K562 (cell line): ENCODE results near the gene GPX6. TPM values are rescaled to one million over a fixed set of nuclear protein-coding genes. Genes with fewer than 3 reads are reported as not detected.
A peak's percentile ranks its signal among the peaks of the same experiment; 100 is the strongest.

Experiments used
- ADNP ChIP-seq: fragments of 200-800 bp; sonication (Bioruptor generic); IDR thresholded peaks from 2 replicates; pipeline ENCODE4 v1.6.1; 2016; ENCODE audit warnings: missing genetic modification characterization, missing compliant biosample characterization
- ARNT ChIP-seq, 2 experiments: fragments of 450-650 bp; IDR thresholded peaks; 2 replicates each; pipeline ENCODE4 v1.6.1; 2016; ENCODE audit warnings: mild to moderate bottlenecking in 1 of 2
- ASH1L ChIP-seq: fragments of 450-650 bp; IDR thresholded peaks from 2 replicates; pipeline ENCODE4 v1.6.1; 2018; ENCODE audit warnings: borderline replicate concordance, mild to moderate bottlenecking, low read depth; ENCODE audit not compliant: partially characterized antibody
- ATF1 ChIP-seq, 2 experiments: fragments of 450-650 bp in 1 of 2; IDR thresholded peaks; 2 replicates each; pipeline ENCODE4 v1.6.1; 2016; ENCODE audit warnings: missing compliant biosample characterization in 1 of 2, missing genetic modification characterization in 1 of 2
- BRF1 ChIP-seq: IDR thresholded peaks from 3 replicates; pipeline ENCODE4 v1.6.1; 2011; ENCODE audit warnings: borderline replicate concordance, mild to moderate bottlenecking; ENCODE audit not compliant: insufficient read length; ENCODE audit errors: extremely low read depth
- CEBPG ChIP-seq, 3 experiments: fragments of 200-800 bp in 1 of 3; sonication (Bioruptor generic) in 1 of 3; sonication (generic) in 1 of 3; formaldehyde crosslinking in 1 of 3; IDR thresholded peaks in 2 of 3; conservative IDR thresholded peaks in 1 of 3; 2 replicates each; pipeline versions ENCODE4 v1.6.1 to v1.8.0; 2016 to 2022; ENCODE audit warnings: missing compliant biosample characterization in 2 of 3, missing genetic modification characterization in 2 of 3, mild to moderate bottlenecking in 1 of 3, missing genetic modification reagents in 1 of 3
- CHD2 ChIP-seq: IDR thresholded peaks from 2 replicates; pipeline ENCODE4 v1.6.1; 2011; ENCODE audit warnings: low read depth, low read length
- EP400 ChIP-seq: fragments of 450-650 bp; IDR thresholded peaks from 2 replicates; pipeline ENCODE4 v1.6.1; 2017; ENCODE audit warnings: antibody characterized with exemption, mild to moderate bottlenecking, moderate library complexity
- HDAC2 ChIP-seq: fragments of 450-650 bp; IDR thresholded peaks from 2 replicates; pipeline ENCODE4 v1.6.1; 2016; ENCODE audit warnings: mild to moderate bottlenecking
- HDAC6 ChIP-seq: IDR thresholded peaks from 2 replicates; pipeline ENCODE4 v1.6.1; 2012; ENCODE audit warnings: low read depth, mild to moderate bottlenecking, control low read depth, inconsistent platforms, low read length, moderate library complexity
- HMG20A ChIP-seq: fragments of 450-650 bp; formaldehyde crosslinking; conservative IDR thresholded peaks from 2 replicates; pipeline ENCODE4 v1.4.0; 2020; ENCODE audit warnings: mild to moderate bottlenecking, mixed read lengths
- ILF3 ChIP-seq: fragments of 450-650 bp; IDR thresholded peaks from 2 replicates; pipeline ENCODE4 v1.6.1; 2018; ENCODE audit warnings: antibody characterized with exemption, mild to moderate bottlenecking, moderate library complexity, borderline replicate concordance
- MEIS2 ChIP-seq: fragments of 450-650 bp; IDR thresholded peaks from 2 replicates; pipeline ENCODE4 v1.6.1; 2014; ENCODE audit warnings: mild to moderate bottlenecking; ENCODE audit not compliant: partially characterized antibody
- MYC ChIP-seq, 2 experiments: fragments of 250-450 bp in 1 of 2; sonication (Bioruptor Pico) in 1 of 2; IDR thresholded peaks; 2 replicates each; pipeline versions ENCODE4 v1.5.1 to v1.6.1; 2012 to 2021; ENCODE audit warnings: low read depth in 2 of 2, borderline replicate concordance in 1 of 2, improper control_type of control experiment in 1 of 2, low read length in 1 of 2, mild to moderate bottlenecking in 1 of 2, moderate library complexity in 1 of 2
- NFE2 ChIP-seq: IDR thresholded peaks from 2 replicates; pipeline ENCODE4 v1.6.1; 2014; ENCODE audit warnings: antibody characterized with exemption, low read depth
- RFX1 ChIP-seq: fragments of 450-650 bp; IDR thresholded peaks from 2 replicates; pipeline ENCODE4 v1.6.1; 2016; ENCODE audit warnings: mild to moderate bottlenecking, moderate library complexity
- SIX5 ChIP-seq, 2 experiments: IDR thresholded peaks; 2 replicates each; pipeline ENCODE4 v1.6.1; 2011; ENCODE audit warnings: low read length in 2 of 2, borderline replicate concordance in 1 of 2, low read depth in 1 of 2, mild to moderate bottlenecking in 1 of 2, moderate library complexity in 1 of 2; ENCODE audit not compliant: insufficient read depth in 1 of 2
- TRIM28 ChIP-seq: fragments of 450-650 bp; IDR thresholded peaks from 2 replicates; pipeline ENCODE4 v1.6.1; 2017
- ZHX1 ChIP-seq: fragments of 150-350 bp; conservative IDR thresholded peaks from 2 replicates; pipeline ENCODE4 v1.6.1; 2014; ENCODE audit warnings: low read length
- polyA plus RNA-seq, 8 experiments: library from polyadenylated mRNA; depleted of rRNA in 4 of 8; stranded (reverse) in 5 of 8; unstranded in 3 of 8; fragments of >200 nt; fragmentation: Nextera tagmentation in 2 of 8; fragmentation: Illumina TruSeq in 1 of 8; extraction: Ambion mirVana in 2 of 8; extraction: Trizol in 1 of 8; gene quantifications; 2 replicates each; pipeline versions ENCODE4 v1.2.1 to v1.2.3, GENCODE V29; 2011 to 2014; ENCODE audit warnings: inconsistent platforms in 1 of 8, missing spikeins in 1 of 8
- total RNA-seq, 7 experiments: library from RNA; depleted of rRNA in 6 of 7; stranded (reverse); fragments of >200 nt in 6 of 7; fragmentation: Illumina TruSeq in 2 of 7; extraction: Trizol in 2 of 7; gene quantifications; 2 replicates each; pipeline versions ENCODE4 v1.2.1 to v1.2.3, GENCODE V29; 2011 to 2021; ENCODE audit warnings: low replicate concordance in 1 of 7
- TF ChIP-seq, protein P1 (sequence below): sonication (generic); IDR thresholded peaks from 2 replicates; pipeline ENCODE4 v1.6.1; 2016
- TF ChIP-seq, protein P2 (sequence below): IDR thresholded peaks from 3 replicates; pipeline ENCODE4 v1.6.1; 2011; ENCODE audit warnings: borderline replicate concordance, mild to moderate bottlenecking; ENCODE audit not compliant: insufficient read length, insufficient read depth

Gene GPX6
- total and polyA plus RNA-seq, 9 of the 15 experiments (the other 6 are each of a cell fraction or from before 2014, with no cell fraction given): not detected

GRCh38 chr6:28474441-28475219 lies 41.0 kb downstream of the GPX6 start (continued):
- TF ChIP-seq ILF3: peak; percentile 90; the same call in 1 of the 2 replicates
- TF ChIP-seq MYC (IDR thresholded peaks at IDR 0.05; ENCODE audit: low read depth, low read length): peak; percentile 67; the same call in 1 of the 2 replicates
- TF ChIP-seq MYC (CRISPR knock-in tag; IDR thresholded peaks at IDR 0.05; ENCODE audit: borderline replicate concordance, low read depth): no peak
- no peak for TF ChIP-seq ASH1L
- TF ChIP-seq NFE2: 0 out of 2 replicates have a peak, but pooled peaks have one; percentile 14
- TF ChIP-seq CHD2: peak; percentile 53; the same call in 1 of the 2 replicates
- TF ChIP-seq SIX5 (IDR thresholded peaks at IDR 0.05; ENCODE audit: borderline replicate concordance in 1 of 2, insufficient read depth in 1 of 2, low read depth in 1 of 2, low read length in 2 of 2): no peak
- peak; percentile 68 for TF ChIP-seq BRF1
- peak; percentile 78; the same call in 1 of the 2 replicates for TF ChIP-seq TRIM28
- TF ChIP-seq HDAC2: 0 out of 2 replicates have a peak, but pooled peaks have one; percentile 55
- 0 out of 2 replicates have a peak, but pooled peaks have one; percentile 49 for TF ChIP-seq ZHX1
- TF ChIP-seq MEIS2: peak; percentile 47
- TF ChIP-seq, protein P1, sequence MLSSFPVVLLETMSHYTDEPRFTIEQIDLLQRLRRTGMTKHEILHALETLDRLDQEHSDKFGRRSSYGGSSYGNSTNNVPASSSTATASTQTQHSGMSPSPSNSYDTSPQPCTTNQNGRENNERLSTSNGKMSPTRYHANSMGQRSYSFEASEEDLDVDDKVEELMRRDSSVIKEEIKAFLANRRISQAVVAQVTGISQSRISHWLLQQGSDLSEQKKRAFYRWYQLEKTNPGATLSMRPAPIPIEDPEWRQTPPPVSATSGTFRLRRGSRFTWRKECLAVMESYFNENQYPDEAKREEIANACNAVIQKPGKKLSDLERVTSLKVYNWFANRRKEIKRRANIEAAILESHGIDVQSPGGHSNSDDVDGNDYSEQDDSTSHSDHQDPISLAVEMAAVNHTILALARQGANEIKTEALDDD: peak; percentile 89
- TF ChIP-seq ARNT (IDR thresholded peaks at IDR 0.05): peak; percentile 93 to 96
- TF ChIP-seq ADNP (tag): peak; percentile 97
- no peak for TF ChIP-seq CEBPG (CRISPR knock-in tag; IDR thresholded peaks at IDR 0.05)
- TF ChIP-seq CEBPG (tag; conservative IDR thresholded peaks at IDR 0.05 in 1 of 2, IDR thresholded peaks at IDR 0.05 in 1 of 2): peak in 1 of 2 experiments; percentile 12; a peak in 2 of 4 replicates
- peak; percentile 81; the same call in 1 of the 2 replicates for TF ChIP-seq HDAC6
- TF ChIP-seq ATF1 (CRISPR knock-in tag; IDR thresholded peaks at IDR 0.05): no peak
- TF ChIP-seq ATF1 (tag; IDR thresholded peaks at IDR 0.05): peak; percentile 59; the same call in 1 of the 2 replicates
- TF ChIP-seq EP400: peak; percentile 18; the same call in 1 of the 2 replicates
- no peak for TF ChIP-seq HMG20A (CRISPR knock-in tag)
- TF ChIP-seq RFX1: no peak
- TF ChIP-seq, protein P2, sequence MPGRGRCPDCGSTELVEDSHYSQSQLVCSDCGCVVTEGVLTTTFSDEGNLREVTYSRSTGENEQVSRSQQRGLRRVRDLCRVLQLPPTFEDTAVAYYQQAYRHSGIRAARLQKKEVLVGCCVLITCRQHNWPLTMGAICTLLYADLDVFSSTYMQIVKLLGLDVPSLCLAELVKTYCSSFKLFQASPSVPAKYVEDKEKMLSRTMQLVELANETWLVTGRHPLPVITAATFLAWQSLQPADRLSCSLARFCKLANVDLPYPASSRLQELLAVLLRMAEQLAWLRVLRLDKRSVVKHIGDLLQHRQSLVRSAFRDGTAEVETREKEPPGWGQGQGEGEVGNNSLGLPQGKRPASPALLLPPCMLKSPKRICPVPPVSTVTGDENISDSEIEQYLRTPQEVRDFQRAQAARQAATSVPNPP: no peak
